ENCODE measurements around the gene ATAD5.
A peak's percentile ranks its signal among the peaks of the same experiment; 100 is the strongest.

Gene ATAD5

DNA sequence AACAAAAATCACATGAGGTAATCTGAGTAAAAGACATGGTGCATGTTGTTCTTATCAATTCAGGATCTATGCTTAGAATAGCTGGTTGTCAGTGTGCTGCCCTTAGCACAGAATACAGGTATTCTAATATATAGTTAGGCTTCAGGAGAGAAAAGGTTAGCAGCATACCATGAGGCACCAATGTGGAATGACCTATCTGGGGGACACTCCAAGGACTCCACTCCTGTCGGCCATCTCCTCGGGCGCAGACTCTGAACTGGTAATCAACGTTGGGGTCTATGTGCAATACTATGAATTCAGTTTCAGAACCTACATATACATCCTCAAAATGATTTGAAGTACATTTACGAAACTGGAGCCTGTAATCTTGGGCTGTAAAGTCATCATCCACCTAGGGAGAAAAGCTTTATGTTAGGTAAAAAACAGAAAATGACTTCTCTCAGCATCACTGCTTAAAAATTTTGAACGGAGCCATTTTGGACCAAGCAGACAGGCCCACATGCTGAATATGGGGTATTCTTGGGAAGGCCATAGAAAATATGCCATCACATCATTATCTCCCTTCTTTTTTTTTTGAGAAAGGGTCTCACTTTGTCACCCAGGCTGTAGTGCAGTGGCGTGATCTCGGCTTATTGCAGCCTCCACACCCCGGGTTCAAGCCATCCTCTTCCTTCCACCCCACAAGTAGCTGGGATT is 38.3 kb upstream of the ATAD5 start:
- Histone ChIP-seq H3K27ac (peak overlapping the region; percentile 63), H3K27me3 (ENCODE audit: control insufficient read depth, insufficient read depth, low read length) (no peaks in the 10 kb centered on the region)

DNA sequence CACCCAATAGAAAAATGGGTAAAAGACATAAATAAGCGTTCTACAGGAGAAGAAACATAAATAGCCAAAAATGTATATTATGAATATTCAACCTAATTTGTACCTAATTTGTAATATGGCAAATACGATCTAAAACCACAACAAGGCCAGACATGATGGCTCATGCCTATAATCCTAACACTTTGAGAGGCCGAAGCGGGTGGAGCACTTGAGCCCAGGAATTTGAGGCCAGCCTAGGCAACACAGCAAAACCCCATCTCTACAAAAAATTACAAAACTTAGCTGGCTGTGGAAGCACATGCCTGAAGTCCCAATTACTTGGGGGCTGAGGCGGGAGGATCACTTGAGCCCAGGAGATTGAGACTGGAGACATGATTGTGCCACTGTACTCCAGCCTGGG is 37.4 kb upstream of the ATAD5 start:
- Histone ChIP-seq H3K36me3 (ENCODE audit: control insufficient read depth, insufficient read depth, low read length) (no peaks in the 10 kb centered on the region), H2AFZ (no peak overlapping the region), H3K79me2 (no peaks in the 10 kb centered on the region), H3K27me3 (ENCODE audit: control insufficient read depth, insufficient read depth, low read length) (no peaks in the 10 kb centered on the region), H3K4me2 (ENCODE audit: low read length) (no peak overlapping the region), H3K4me1 (peaks cover 8% of the 10 kb centered on the region), H3K27ac (peak overlapping the region; percentile 63), H3K9ac (no peak overlapping the region), H3K9me3 (ENCODE audit: control insufficient read depth, low read length) (no peaks in the 10 kb centered on the region), H3K4me3 (ENCODE audit: low read depth, low read length) (no peak overlapping the region)
- TF ChIP-seq, protein P1, sequence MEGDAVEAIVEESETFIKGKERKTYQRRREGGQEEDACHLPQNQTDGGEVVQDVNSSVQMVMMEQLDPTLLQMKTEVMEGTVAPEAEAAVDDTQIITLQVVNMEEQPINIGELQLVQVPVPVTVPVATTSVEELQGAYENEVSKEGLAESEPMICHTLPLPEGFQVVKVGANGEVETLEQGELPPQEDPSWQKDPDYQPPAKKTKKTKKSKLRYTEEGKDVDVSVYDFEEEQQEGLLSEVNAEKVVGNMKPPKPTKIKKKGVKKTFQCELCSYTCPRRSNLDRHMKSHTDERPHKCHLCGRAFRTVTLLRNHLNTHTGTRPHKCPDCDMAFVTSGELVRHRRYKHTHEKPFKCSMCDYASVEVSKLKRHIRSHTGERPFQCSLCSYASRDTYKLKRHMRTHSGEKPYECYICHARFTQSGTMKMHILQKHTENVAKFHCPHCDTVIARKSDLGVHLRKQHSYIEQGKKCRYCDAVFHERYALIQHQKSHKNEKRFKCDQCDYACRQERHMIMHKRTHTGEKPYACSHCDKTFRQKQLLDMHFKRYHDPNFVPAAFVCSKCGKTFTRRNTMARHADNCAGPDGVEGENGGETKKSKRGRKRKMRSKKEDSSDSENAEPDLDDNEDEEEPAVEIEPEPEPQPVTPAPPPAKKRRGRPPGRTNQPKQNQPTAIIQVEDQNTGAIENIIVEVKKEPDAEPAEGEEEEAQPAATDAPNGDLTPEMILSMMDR (IDR thresholded peaks at IDR 0.05) = no peak

More for the DNA sequence above, 38.3 kb upstream of the ATAD5 start:
- no peaks in the 10 kb centered on the region for H3K79me2 ChIP-seq
- H3K36me3 ChIP-seq (ENCODE audit: control insufficient read depth, insufficient read depth, low read length) = no peaks in the 10 kb centered on the region
- peak overlapping the region; percentile 2 for H3K4me2 ChIP-seq (ENCODE audit: low read length)
- TF ChIP-seq, protein P1 (IDR thresholded peaks at IDR 0.05) = no peak
- peak overlapping the region; percentile 7 for H3K4me3 ChIP-seq (ENCODE audit: low read depth, low read length)
- peaks cover 11% of the 10 kb centered on the region for H3K4me1 ChIP-seq
- no peaks in the 10 kb centered on the region for H3K9me3 ChIP-seq (ENCODE audit: control insufficient read depth, low read length)
- H3K9ac ChIP-seq = no peak overlapping the region
- peak overlapping the region; percentile 5 for H2AFZ ChIP-seq

DNA sequence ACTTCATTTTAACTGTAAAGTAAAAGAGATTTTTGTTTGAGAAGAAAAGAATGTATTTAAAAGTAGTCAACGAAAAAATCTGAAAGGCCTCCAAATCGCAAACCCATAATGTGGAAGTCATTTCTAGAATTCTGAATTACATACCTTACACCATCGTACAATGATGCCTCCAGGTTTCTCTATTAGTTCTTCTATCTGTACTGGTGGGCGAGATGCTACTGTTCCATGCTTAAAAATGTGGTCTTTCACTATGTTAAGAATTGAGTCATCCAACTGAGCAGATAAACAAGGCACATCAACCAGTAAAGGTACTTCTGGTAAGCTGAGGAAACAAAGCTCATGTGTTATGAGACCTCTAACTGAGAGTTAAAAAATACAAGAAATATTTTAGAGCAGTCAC is 35.8 kb upstream of the ATAD5 start:
- H3K9me3 ChIP-seq (ENCODE audit: control insufficient read depth, low read length) = no peaks in the 10 kb centered on the region
- H2AFZ ChIP-seq = no peak overlapping the region
- H3K4me2 ChIP-seq (ENCODE audit: low read length) = no peak overlapping the region
- peaks cover 9% of the 10 kb centered on the region for H3K4me1 ChIP-seq
- H3K4me3 ChIP-seq (ENCODE audit: low read depth, low read length) = no peak overlapping the region
- H3K36me3 ChIP-seq (ENCODE audit: control insufficient read depth, insufficient read depth, low read length) = no peaks in the 10 kb centered on the region
- H3K27ac ChIP-seq = no peak overlapping the region
- no peaks in the 10 kb centered on the region for H3K79me2 ChIP-seq
- no peak overlapping the region for H3K9ac ChIP-seq
- no peaks in the 10 kb centered on the region for H3K27me3 ChIP-seq (ENCODE audit: control insufficient read depth, insufficient read depth, low read length)
- TF ChIP-seq, protein P1 (IDR thresholded peaks at IDR 0.05) = no peak

DNA sequence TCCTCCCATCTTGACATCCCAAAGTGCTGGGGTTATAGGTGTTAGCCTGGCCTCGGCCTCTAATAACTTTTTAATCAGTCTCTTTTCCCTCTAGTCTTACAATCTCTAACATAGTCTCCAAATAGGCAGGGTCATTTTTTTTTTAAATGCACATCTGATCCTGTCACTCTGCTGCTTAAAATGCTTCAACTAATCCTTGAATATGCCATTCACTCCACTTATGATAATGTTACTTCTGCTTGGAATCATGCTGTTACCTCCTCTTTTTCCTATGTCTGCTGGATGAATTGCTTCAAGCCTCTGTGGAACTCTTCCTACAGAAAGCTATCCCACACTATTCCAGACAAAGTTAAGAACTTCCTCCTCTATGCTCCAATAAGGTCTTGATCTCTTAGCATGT is 30.1 kb upstream of the ATAD5 start:
- Histone ChIP-seq H3K27me3 (ENCODE audit: control insufficient read depth, insufficient read depth, low read length) (no peaks in the 10 kb centered on the region), H3K9ac (no peak overlapping the region), H3K27ac (no peak overlapping the region), H3K4me3 (ENCODE audit: low read depth, low read length) (no peak overlapping the region), H3K4me1 (peaks cover 6% of the 10 kb centered on the region), H3K4me2 (ENCODE audit: low read length) (no peak overlapping the region), H2AFZ (no peak overlapping the region), H3K79me2 (no peaks in the 10 kb centered on the region), H3K9me3 (ENCODE audit: control insufficient read depth, low read length) (no peaks in the 10 kb centered on the region), H3K36me3 (ENCODE audit: control insufficient read depth, insufficient read depth, low read length) (no peaks in the 10 kb centered on the region)
- TF ChIP-seq, protein P1 (IDR thresholded peaks at IDR 0.05) = no peak

DNA sequence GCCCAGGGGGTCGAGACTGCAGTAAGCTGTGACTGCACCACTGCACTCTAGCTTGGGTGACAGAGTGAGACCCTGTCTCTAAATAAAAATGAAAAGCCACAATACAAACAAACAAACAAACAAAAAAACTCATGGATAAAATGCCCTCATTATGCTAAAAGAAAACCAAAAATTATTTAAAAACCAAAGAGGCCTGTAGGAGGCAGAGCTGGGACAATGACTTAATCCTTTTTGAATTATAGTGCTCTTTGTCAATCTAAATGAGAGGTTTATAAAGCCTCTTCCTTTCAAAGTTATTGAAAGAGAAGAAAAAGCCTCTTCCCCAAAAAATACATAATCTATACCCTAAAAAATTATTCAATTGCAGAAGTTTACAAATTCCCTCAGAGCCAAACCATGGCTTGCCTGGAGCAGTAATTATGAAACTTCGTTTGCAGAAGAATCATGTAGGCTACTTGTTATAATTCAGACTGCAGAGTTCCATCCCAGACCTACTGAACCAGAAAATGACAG is 25.8 kb upstream of the ATAD5 start:
- Histone ChIP-seq H3K36me3 (ENCODE audit: control insufficient read depth, insufficient read depth, low read length) (no peaks in the 10 kb centered on the region), H3K4me2 (ENCODE audit: low read length) (no peak overlapping the region), H3K4me3 (ENCODE audit: low read depth, low read length) (no peak overlapping the region), H2AFZ (no peak overlapping the region), H3K9ac (no peak overlapping the region), H3K79me2 (no peaks in the 10 kb centered on the region), H3K27me3 (ENCODE audit: control insufficient read depth, insufficient read depth, low read length) (no peaks in the 10 kb centered on the region), H3K9me3 (ENCODE audit: control insufficient read depth, low read length) (no peaks in the 10 kb centered on the region), H3K27ac (no peak overlapping the region), H3K4me1 (no peaks in the 10 kb centered on the region)
- TF ChIP-seq, protein P1 (IDR thresholded peaks at IDR 0.05) = no peak

All from parathyroid adenoma (tissue), 2 donors.